WI38 (cell line): ENCODE measurements around the gene HGF.

Experiments
- H3K4me3 ChIP-seq: 2 replicates; pipeline ENCODE4 v1.5.1; 2011; ENCODE audit warnings: low read depth, mild to moderate bottlenecking, control low read depth, low read length
- TF ChIP-seq, protein P1 (sequence below): IDR thresholded peaks from 2 replicates; pipeline ENCODE4 v1.5.1; 2012; ENCODE audit warnings: low read depth, mild to moderate bottlenecking, control low read depth, low read length

The HGF gene

DNA sequence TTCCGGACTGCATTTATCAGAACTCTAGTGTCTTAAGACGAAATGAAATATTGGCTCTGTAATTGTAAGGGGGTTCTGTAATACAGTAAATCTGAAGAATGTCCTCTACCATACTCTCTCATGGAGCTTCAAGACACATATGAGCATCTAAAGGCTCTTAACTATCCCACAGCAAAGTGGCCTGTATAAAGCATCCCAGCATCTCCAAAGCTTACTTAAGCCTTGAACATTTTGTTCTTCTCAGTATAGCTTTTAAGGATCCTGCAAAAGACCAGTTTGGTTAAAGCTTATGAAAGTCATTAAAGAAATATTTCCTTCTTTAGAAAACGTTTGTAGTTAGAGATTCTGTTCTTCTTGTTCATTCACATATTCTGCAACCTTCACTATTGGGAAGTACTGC lies 75.1 kb downstream of the HGF start:
- TF ChIP-seq, protein P1, sequence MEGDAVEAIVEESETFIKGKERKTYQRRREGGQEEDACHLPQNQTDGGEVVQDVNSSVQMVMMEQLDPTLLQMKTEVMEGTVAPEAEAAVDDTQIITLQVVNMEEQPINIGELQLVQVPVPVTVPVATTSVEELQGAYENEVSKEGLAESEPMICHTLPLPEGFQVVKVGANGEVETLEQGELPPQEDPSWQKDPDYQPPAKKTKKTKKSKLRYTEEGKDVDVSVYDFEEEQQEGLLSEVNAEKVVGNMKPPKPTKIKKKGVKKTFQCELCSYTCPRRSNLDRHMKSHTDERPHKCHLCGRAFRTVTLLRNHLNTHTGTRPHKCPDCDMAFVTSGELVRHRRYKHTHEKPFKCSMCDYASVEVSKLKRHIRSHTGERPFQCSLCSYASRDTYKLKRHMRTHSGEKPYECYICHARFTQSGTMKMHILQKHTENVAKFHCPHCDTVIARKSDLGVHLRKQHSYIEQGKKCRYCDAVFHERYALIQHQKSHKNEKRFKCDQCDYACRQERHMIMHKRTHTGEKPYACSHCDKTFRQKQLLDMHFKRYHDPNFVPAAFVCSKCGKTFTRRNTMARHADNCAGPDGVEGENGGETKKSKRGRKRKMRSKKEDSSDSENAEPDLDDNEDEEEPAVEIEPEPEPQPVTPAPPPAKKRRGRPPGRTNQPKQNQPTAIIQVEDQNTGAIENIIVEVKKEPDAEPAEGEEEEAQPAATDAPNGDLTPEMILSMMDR, result no peak
- no peak overlapping the region for H3K4me3 ChIP-seq

- TF ChIP-seq, protein P1, result no peak
- no peak overlapping the region for H3K4me3 ChIP-seq
These were observed 76.0 kb downstream of the HGF start for GRCh38 chr7:81693894-81694293.

- TF ChIP-seq, protein P1, result no peak
- H3K4me3 ChIP-seq, result no peak overlapping the region
These were observed 76.8 kb downstream of the HGF start for GRCh38 chr7:81693080-81693479.

DNA sequence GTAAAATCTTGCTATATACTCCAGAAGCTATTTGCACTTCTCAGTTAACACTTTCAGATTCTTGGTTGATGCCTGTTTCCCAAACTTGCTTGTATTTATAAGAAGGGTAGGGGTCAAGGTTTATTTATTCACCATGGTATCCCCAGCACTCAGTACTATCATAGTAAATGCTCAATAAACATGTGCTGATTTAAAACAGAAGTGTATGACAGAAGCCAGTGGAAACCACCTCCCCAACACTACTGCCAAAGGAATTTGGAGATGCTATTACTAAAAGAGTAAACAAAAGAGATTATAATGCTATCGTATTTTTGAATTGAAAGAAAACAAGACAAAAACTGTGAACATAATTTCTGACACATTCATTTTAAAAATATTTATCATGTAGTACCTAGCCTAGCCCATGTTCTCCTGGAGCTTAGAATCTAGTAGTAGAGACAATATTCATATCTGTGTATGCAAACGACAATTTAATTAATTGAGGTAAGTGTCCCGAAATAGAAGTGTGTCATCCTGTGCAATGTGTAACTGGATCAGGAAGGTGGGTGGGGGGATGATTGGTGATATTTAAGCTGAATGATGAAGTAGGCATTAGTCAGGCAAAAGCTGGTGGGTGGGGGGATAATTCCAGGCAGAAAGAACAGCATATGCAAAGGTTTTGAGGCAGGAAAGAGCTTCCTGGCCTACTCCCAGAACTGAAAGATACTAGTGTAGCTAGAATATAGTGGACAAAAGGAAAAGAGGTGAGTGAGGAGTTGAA lies 77.5 kb downstream of the HGF start:
- no peak overlapping the region for H3K4me3 ChIP-seq

DNA sequence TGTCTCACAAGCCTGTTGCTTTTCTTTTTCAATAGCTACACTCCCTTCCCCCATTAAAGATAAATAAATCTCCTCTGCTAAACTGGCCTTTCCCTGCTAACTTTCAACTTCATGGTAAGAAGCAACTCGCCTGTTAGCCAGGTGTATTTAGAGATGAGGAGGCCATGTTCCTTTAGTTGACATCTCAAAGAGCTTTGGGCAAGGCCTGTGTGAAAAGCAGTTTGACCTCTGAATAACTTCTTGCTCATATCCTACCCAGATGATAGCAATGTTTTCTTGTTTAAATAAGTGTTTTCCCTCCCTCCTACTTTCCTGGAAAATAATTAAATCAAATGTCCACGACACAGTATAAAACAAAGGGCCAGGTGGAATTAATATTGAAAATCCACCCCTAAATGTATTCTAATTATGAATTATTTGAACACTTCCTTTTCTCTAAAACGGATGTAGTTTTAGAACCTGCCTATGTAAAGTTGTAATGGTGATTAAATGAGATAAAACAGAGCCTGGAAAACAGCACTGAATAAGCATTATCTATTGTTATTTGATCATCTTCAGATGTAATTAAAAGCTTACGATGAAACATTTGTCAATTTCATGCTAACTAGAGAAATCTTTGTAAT lies 78.5 kb downstream of the HGF start:
- H3K4me3 ChIP-seq, result no peak overlapping the region
- TF ChIP-seq, protein P1, result no peak

More for the DNA sequence above, 77.5 kb downstream of the HGF start:
- TF ChIP-seq, protein P1, result no peak

DNA sequence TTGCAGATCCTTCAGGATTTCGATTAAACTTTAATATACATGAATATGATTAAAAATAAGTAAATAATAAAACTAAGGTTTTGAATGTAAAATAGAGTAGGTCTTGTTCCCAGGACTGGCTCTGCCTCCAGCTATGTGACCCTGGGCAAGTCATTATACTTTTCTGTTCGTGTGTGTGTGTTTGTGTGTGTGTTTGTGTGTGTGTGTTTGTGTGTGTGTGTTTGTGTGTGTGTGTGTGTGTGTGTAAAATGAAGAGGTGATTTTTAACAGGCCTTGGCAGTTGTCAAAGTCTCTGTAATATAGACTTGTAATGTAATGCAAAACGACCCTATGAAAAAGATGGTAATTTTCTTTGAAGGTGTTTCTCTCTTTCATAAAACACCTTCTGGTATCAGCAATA lies 79.2 kb downstream of the HGF start:
- TF ChIP-seq, protein P1, result no peak
- no peak overlapping the region for H3K4me3 ChIP-seq

- TF ChIP-seq, protein P1, result no peak
These were observed 79.6 kb downstream of the HGF start for GRCh38 chr7:81690251-81690650.

More at GRCh38 chr7:81690251-81690650, 79.6 kb downstream of the HGF start:
- no peak overlapping the region for H3K4me3 ChIP-seq
